Activated CD4-positive, CD25-positive, alpha-beta regulatory T cell (primary cell): ENCODE measurements around the gene RYK.

Source experiments
- DNase-seq, 4 experiments: peaks; one replicate each; lab custom pipeline; 2025; lab: John Stamatoyannopoulos, UW

RYK gene

GRCh38 chr3:134149286-134149685 lies 101.4 kb downstream of the RYK start:
- no peak for DNase-seq

DNA sequence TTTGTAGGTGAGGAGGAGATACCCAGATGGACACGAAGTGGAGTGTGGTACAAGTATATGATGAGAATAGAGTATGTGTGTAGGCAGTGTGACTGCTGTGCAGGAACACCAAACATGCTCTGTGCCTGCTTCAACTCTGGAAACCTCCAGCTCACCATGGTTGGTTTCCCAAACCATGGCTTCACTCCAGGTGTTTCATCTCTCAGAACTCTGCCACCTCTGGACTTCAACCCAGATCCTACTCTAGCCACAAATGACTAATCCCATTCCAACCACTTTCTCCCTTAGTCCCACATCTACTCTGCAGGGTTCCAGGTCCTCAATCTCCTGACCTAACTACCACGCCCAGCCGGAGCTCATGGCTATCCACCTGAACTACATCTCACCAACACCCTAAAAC lies 102.1 kb downstream of the RYK start:
- no peak for DNase-seq

- no peak for DNase-seq
Observed at GRCh38 chr3:134147411-134147810, 103.2 kb downstream of the RYK start.

GRCh38 chr3:134146666-134147065 lies 104.0 kb downstream of the RYK start:
- no peak for DNase-seq

DNA sequence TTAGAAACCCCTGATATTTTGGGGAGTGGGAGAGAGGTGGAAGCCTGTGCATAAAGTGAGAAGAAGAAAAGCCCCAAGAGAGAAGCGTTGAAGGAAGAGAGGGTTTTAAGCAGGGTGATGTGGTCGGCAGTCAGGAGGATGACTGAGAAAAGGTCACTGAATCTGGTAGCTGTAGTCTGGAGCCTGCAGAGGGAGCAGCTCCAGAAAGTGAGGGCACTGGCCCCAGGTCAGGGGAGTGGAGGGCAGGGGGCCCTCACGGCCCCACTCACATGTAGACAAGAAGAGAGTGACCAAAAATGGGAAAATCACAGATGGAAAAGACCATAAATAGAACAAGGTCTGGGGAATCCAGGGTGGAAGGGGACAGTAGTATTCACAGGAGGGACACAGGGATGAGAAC lies 105.5 kb downstream of the RYK start:
- no peak for DNase-seq

GRCh38 chr3:134144694-134145093 lies 106.0 kb downstream of the RYK start:
- no peak for DNase-seq

- DNase-seq: no peak
Observed at GRCh38 chr3:134143828-134144401, 106.7 kb downstream of the RYK start.

- no peak for DNase-seq
Observed at GRCh38 chr3:134136604-134137003, 114.1 kb downstream of the RYK start.

DNA sequence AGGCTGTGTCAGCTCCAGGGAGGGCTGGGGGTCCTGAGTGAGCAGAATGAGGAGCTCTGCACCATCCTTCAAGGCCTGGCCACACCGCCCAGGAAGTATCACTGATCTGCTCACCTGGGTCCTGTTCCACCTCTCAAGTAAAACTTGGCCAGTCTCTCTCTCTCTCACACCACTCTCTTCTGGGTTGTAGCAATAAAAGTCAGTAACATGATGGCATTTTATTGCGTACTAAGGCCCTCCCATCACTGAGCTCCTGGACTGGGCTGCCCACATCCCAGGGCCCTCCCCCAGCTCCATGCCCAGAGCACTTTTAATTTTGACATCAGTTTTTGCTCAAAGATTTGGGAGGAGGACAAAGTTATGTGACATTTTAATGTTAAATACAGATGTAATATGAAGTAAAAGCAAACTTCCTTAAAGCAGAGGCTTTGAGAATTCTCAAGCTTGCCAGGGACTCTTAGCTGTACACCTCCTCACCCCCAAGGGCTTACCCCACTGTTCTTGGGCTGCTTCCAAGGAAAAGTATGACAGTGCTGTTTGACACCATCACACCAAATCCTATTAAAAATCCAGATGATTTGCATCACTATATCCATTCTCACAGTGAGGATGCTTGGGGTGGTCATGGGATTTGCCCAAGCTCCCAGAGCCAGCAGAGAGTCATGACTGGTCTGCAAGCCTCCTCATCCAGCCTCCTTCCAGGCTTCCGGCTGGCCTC lies 115.8 kb downstream of the RYK start:
- DNase-seq: no peak

DNA sequence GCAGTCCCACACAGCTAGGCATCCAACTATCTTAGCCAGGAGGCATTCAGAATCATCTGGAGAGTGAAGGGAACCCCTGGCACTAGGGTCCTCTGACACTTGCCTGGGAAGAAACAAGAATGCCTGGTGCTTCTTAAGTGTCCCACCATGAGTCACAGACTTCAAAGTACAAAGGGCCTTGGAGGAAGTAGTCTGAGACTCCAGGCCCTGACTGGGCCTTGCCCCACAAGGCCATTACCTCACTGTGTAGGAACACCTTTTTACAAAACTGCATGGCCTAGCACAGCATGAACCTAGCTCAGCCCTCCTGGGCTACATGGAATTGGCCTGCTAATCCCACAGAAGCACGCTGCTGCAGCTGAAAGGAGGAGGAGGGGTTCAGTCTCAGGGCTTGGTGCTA lies 116.4 kb downstream of the RYK start:
- no peak for DNase-seq

- no peak for DNase-seq
Observed at GRCh38 chr3:134132961-134133360, 117.7 kb downstream of the RYK start.

GRCh38 chr3:134126153-134126552 lies 124.5 kb downstream of the RYK start:
- DNase-seq: no peak

GRCh38 chr3:134114726-134115125 lies 135.9 kb downstream of the RYK start:
- no peak for DNase-seq

DNA sequence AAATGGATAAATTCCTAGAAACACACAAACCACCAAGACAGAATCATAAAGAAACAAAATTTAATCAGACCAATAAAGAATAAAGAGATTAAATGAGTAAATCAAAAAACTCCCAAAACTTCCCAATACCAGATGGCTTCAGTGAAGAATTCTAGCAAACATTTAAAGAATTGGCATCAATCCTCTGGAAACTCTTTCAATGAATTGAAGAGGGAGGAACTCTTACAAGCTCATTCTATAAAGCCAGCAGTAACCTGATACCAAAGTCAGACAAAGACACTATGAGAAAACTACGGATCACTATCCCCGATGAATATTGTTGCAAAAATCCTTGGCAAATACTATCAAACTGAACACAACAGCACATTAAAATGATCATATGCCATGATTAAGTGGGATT lies 139.0 kb downstream of the RYK start:
- no peak for DNase-seq

DNA sequence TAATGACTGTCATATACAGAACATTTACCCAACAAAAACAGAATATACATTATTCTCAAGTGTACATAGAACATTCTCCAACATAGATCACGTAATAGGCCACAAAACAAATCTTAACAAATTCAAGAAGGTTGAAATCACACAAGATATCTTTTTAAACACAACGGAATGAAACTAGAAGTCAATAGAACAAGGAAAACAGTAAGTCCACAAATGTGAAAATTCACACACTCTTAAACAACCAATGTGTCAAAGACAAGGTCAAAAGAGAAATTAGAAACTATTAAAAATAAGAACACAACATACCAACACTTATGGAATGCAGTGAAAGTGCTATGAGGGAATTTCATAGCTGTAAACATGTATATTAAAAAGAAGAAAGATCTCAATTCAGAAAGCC lies 139.7 kb downstream of the RYK start:
- no peak for DNase-seq
